ACC112 (cell line): Measurements from ENCODE around the gene FCGR2B.
A peak's percentile ranks its signal among the peaks of the same experiment; 100 is the strongest.
"Not testable (repeated sequence)": the region's sequence is repeated elsewhere in the genome, so short reads cannot be mapped to it uniquely, and the experiment has no call there.

Source experiments
- H2AFZ ChIP-seq: fragments of 200-600 bp; sonication (generic); one replicate; pipeline ENCODE4 v1.6.0; 2017; ENCODE audit warnings: antibody characterized with exemption, low read length; ENCODE audit not compliant: unreplicated experiment
- H3K27ac ChIP-seq: fragments of 200-600 bp; sonication (generic); 2 replicates; pipeline ENCODE4 v1.5.1; 2014; ENCODE audit warnings: low read depth, mild to moderate bottlenecking, antibody characterized with exemption, low read length, moderate library complexity
- H3K27me3 ChIP-seq: fragments of 200-600 bp; sonication (generic); 2 replicates; pipeline ENCODE4 v1.6.1; 2014; ENCODE audit warnings: mild to moderate bottlenecking, antibody characterized with exemption, low read length, moderate library complexity, mixed read lengths; ENCODE audit not compliant: insufficient read depth
- H3K36me3 ChIP-seq: fragments of 200-600 bp; sonication (generic); 2 replicates; pipeline ENCODE4 v1.6.1; 2016; ENCODE audit warnings: mild to moderate bottlenecking, antibody characterized with exemption, low read length, moderate library complexity, mixed read lengths; ENCODE audit not compliant: insufficient read depth
- H3K4me1 ChIP-seq: fragments of 200-600 bp; sonication (generic); one replicate; pipeline ENCODE4 v1.6.1; 2016; ENCODE audit warnings: low read length, mixed read lengths; ENCODE audit not compliant: insufficient read depth, unreplicated experiment, control insufficient read depth
- H3K4me3 ChIP-seq: fragments of 200-600 bp; sonication (generic); 2 replicates; pipeline ENCODE4 v1.5.1; 2014; ENCODE audit warnings: mild to moderate bottlenecking, low read depth, low read length
- H3K79me2 ChIP-seq: fragments of 200-600 bp; sonication (generic); one replicate; pipeline ENCODE4 v1.6.0; 2016; ENCODE audit warnings: low read length; ENCODE audit not compliant: control insufficient read depth, unreplicated experiment, insufficient read depth

FCGR2B gene

GRCh38 chr1:161662684-161663339 is at the start of gene FCGR2B:
TSS of gene FCGR2B (plus strand) at chr1:161663143. CDS start at chr1:161663242, 99 bp downstream.
- H3K36me3 ChIP-seq, H3K27me3 ChIP-seq, H3K27ac ChIP-seq, H2AFZ ChIP-seq, H3K79me2 ChIP-seq, H3K4me1 ChIP-seq, H3K4me3 ChIP-seq: not testable (repeated sequence)

GRCh38 chr1:161616417-161616816 is 46.5 kb upstream of the FCGR2B start:
- not testable (repeated sequence) for H3K27me3 ChIP-seq, H3K36me3 ChIP-seq, H3K4me3 ChIP-seq, H2AFZ ChIP-seq, H3K79me2 ChIP-seq, H3K27ac ChIP-seq, H3K4me1 ChIP-seq

GRCh38 chr1:161618517-161618916 is 44.4 kb upstream of the FCGR2B start:
- not testable (repeated sequence) for H3K79me2 ChIP-seq

GRCh38 chr1:161620399-161620798 is 42.5 kb upstream of the FCGR2B start:
- not testable (repeated sequence) for H2AFZ ChIP-seq, H3K79me2 ChIP-seq, H3K27me3 ChIP-seq, H3K36me3 ChIP-seq, H3K4me1 ChIP-seq, H3K27ac ChIP-seq
- H3K4me3 ChIP-seq: peak overlapping the region; percentile 79; the same call in 1 of the 2 replicates

More at GRCh38 chr1:161618517-161618916, 44.4 kb upstream of the FCGR2B start:
- H3K27ac ChIP-seq, H3K4me3 ChIP-seq, H3K36me3 ChIP-seq, H3K4me1 ChIP-seq, H2AFZ ChIP-seq, H3K27me3 ChIP-seq: not testable (repeated sequence)

- H3K27me3 ChIP-seq, H3K36me3 ChIP-seq, H3K4me1 ChIP-seq, H3K79me2 ChIP-seq, H3K27ac ChIP-seq: not testable (repeated sequence)
- H3K4me3 ChIP-seq: peak overlapping the region; percentile 79
- H2AFZ ChIP-seq: peak overlapping the region; percentile 76
Measured at GRCh38 chr1:161621181-161622000, 41.6 kb upstream of the FCGR2B start.

- not testable (repeated sequence) for H3K4me1 ChIP-seq, H3K27ac ChIP-seq, H2AFZ ChIP-seq, H3K79me2 ChIP-seq, H3K27me3 ChIP-seq, H3K36me3 ChIP-seq
- peak overlapping the region; percentile 79; the same call in 1 of the 2 replicates for H3K4me3 ChIP-seq
Measured at GRCh38 chr1:161622054-161622453, 40.9 kb upstream of the FCGR2B start.

- H2AFZ ChIP-seq, H3K27me3 ChIP-seq, H3K4me1 ChIP-seq, H3K4me3 ChIP-seq, H3K79me2 ChIP-seq, H3K36me3 ChIP-seq, H3K27ac ChIP-seq: not testable (repeated sequence)
Measured at GRCh38 chr1:161623401-161624051, 39.4 kb upstream of the FCGR2B start.

- H3K4me3 ChIP-seq, H3K27ac ChIP-seq, H3K79me2 ChIP-seq, H2AFZ ChIP-seq, H3K27me3 ChIP-seq, H3K36me3 ChIP-seq, H3K4me1 ChIP-seq: not testable (repeated sequence)
Measured at GRCh38 chr1:161624605-161625004, 38.3 kb upstream of the FCGR2B start.

GRCh38 chr1:161626445-161627146 is 36.3 kb upstream of the FCGR2B start:
- not testable (repeated sequence) for H3K4me3 ChIP-seq

GRCh38 chr1:161630128-161630742 is 32.7 kb upstream of the FCGR2B start:
- not testable (repeated sequence) for H3K27ac ChIP-seq, H3K27me3 ChIP-seq, H3K36me3 ChIP-seq, H3K4me3 ChIP-seq, H3K4me1 ChIP-seq, H3K79me2 ChIP-seq, H2AFZ ChIP-seq

More at GRCh38 chr1:161626445-161627146, 36.3 kb upstream of the FCGR2B start:
- H3K27me3 ChIP-seq, H3K27ac ChIP-seq, H3K79me2 ChIP-seq, H3K36me3 ChIP-seq, H3K4me1 ChIP-seq, H2AFZ ChIP-seq: not testable (repeated sequence)
